Measurements from ENCODE around the gene PRUNE2.
A peak's percentile ranks its signal among the peaks of the same experiment; 100 is the strongest.
"Not testable (repeated sequence)": the region's sequence is repeated elsewhere in the genome, so short reads cannot be mapped to it uniquely, and the experiment has no call there.

The PRUNE2 gene

GRCh38 chr9:76784881-76785280 is 121.0 kb downstream of the PRUNE2 start:
- no peak for DNase-seq

GRCh38 chr9:76772686-76773445 is 133.0 kb downstream of the PRUNE2 start:
- DNase-seq = no peak

- no peak for DNase-seq
Measured at GRCh38 chr9:76766126-76766525, 139.8 kb downstream of the PRUNE2 start.

GRCh38 chr9:76764138-76764537 is 141.8 kb downstream of the PRUNE2 start, which contains the start of gene PCA3:
Gene PCA3, plus strand, starts transcription at chr9:76764438.
- DNase-seq = no peak

GRCh38 chr9:76761448-76761847 is 144.5 kb downstream of the PRUNE2 start:
- DNase-seq = no peak

GRCh38 chr9:76759732-76760131 is 146.2 kb downstream of the PRUNE2 start:
- no peak for DNase-seq

- no peak for DNase-seq
Measured at GRCh38 chr9:76758476-76758875, 147.4 kb downstream of the PRUNE2 start.

GRCh38 chr9:76756941-76757673 is 148.8 kb downstream of the PRUNE2 start:
- no peak for DNase-seq

- DNase-seq = peak; percentile 3
Measured at GRCh38 chr9:76756268-76756640, 149.7 kb downstream of the PRUNE2 start.

- no peak for DNase-seq
Measured at GRCh38 chr9:76751001-76751400, 154.9 kb downstream of the PRUNE2 start.

GRCh38 chr9:76744336-76744735 is 161.6 kb downstream of the PRUNE2 start:
- no peak for DNase-seq

- DNase-seq = no peak
Measured at GRCh38 chr9:76743931-76744330, 162.0 kb downstream of the PRUNE2 start.

GRCh38 chr9:76742890-76743289 is 163.0 kb downstream of the PRUNE2 start:
- DNase-seq = not testable (repeated sequence)

GRCh38 chr9:76741524-76741923 is 164.4 kb downstream of the PRUNE2 start:
- DNase-seq = no peak

- no peak for DNase-seq
Measured at GRCh38 chr9:76738402-76738801, 167.5 kb downstream of the PRUNE2 start.

GRCh38 chr9:76737154-76737902 is 168.6 kb downstream of the PRUNE2 start:
- no peak for DNase-seq

- no peak for DNase-seq
Measured at GRCh38 chr9:76734716-76735115, 171.2 kb downstream of the PRUNE2 start.

GRCh38 chr9:76733096-76733495 is 172.8 kb downstream of the PRUNE2 start:
- DNase-seq = no peak

- no peak for DNase-seq
Measured at GRCh38 chr9:76732341-76732958, 173.5 kb downstream of the PRUNE2 start.

GRCh38 chr9:76730801-76731200 is 175.1 kb downstream of the PRUNE2 start:
- DNase-seq = no peak

GRCh38 chr9:76729980-76730737 is 175.8 kb downstream of the PRUNE2 start:
- no peak for DNase-seq

- DNase-seq = no peak
Measured at GRCh38 chr9:76729116-76729515, 176.8 kb downstream of the PRUNE2 start.

Measured in NCI-H446 treated with DMSO at 0.1 percent for 48 hours (cell line).